GM12874 (cell line): ENCODE measurements around the gene KIF7.

Source experiments
- TF ChIP-seq, protein P1 (sequence below): IDR thresholded peaks from 2 replicates; pipeline ENCODE4 v1.5.1; 2011; ENCODE audit warnings: low read depth, mild to moderate bottlenecking, control low read depth, low read length, moderate library complexity; ENCODE audit not compliant: insufficient read depth

Gene KIF7

GRCh38 chr15:89630260-89630659 is 25.0 kb downstream of the KIF7 start:
- TF ChIP-seq, protein P1, sequence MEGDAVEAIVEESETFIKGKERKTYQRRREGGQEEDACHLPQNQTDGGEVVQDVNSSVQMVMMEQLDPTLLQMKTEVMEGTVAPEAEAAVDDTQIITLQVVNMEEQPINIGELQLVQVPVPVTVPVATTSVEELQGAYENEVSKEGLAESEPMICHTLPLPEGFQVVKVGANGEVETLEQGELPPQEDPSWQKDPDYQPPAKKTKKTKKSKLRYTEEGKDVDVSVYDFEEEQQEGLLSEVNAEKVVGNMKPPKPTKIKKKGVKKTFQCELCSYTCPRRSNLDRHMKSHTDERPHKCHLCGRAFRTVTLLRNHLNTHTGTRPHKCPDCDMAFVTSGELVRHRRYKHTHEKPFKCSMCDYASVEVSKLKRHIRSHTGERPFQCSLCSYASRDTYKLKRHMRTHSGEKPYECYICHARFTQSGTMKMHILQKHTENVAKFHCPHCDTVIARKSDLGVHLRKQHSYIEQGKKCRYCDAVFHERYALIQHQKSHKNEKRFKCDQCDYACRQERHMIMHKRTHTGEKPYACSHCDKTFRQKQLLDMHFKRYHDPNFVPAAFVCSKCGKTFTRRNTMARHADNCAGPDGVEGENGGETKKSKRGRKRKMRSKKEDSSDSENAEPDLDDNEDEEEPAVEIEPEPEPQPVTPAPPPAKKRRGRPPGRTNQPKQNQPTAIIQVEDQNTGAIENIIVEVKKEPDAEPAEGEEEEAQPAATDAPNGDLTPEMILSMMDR: no peak

DNA sequence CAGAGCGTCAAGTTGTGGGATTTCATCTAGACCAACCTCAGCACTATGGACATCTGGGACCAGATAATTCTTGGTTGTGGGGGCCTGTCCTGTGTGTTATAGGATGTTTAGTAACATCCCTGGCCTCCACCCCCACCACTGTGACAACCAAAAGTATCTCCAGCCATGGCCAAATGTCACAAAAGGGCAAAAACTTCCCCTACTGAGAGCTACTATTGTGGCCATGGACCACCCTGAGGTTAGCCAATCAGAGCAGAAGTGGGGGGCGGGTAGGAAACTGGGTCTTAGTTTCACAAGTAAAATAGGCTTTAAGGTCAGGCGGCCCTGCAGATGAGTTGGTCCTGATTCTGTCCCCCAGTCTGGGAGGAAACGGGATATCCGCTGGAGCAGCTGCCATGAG is 25.4 kb downstream of the KIF7 start:
- TF ChIP-seq, protein P1: no peak

DNA sequence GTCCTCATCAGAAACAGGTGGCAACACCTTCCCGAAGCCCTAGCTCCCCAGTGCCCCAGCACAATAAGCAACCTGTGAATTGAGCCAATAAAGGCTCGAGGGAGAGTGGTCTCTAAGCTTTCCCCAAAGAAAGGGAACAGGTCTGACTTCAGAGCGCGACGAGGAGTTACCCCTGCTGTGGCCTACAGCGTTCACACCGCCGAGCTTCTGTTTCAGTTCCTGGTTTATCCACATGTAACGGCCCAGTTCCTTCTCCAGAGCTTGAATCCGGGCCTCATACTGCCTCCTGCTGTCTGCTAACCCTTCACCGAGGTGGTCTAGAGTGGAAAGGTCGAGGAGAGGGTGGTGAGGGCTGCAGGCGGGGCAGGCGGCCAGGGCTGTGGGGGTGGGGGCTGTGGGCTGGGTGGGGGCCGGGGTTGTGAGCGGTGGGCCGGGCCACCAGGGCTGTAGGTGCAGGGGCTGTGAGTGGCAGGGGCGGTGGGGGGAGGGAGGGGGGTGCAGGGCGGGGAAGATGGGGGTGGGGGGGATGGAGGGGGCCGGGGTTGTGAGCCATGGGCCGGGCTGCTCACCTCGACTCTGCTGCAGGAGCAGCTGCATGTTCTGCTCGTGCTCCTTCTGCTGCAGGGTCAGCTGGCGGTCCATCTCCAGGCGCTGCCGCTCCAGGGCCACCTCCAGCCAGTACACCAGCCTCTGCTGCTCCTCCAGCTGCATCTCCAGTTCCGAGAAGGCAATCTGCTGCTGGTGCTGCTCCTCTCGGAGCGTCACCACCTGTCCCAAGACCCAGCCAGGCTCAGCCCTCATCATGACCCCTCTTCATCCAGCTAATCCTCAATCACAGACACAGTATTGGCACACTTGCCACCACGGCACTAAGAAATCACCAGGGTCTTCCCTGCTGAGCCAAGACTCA is 26.2 kb downstream of the KIF7 start:
- TF ChIP-seq, protein P1: no peak

GRCh38 chr15:89628301-89628700 is 27.0 kb downstream of the KIF7 start:
- TF ChIP-seq, protein P1: no peak

DNA sequence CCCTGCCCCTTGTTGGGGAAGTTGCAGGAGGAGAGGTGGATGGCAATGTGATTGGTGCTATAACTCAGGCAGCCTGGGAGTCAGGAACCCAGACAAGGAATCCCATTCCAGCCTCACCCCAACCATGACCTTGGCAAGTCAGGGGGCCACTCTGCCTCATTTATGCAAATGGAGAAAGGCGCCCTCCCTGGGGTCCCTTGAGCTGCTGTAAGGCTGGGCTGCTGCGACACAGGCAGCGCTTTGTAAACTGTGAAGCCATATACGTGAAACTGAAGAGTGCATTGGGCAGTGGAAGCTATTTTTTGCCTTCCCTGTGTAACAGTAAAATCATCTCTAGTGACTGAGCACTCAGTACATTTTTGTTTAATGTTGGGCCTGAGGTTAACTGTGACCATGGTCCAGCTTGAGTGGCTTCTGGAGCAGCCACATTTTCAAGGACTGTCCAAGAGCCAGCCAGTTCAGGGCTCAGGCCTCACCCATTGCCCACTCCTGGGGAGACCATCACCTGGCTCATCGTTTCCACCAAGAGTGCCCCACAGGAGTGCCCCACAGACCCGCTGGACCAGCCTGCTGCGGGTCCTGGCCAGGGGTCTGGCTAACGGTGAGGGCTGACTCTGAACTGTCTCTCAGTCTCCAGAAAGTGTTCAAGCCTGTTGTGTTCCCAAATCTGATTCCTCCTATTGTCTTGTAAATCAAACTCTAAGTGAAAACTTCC is 27.9 kb downstream of the KIF7 start:
- TF ChIP-seq, protein P1: no peak

DNA sequence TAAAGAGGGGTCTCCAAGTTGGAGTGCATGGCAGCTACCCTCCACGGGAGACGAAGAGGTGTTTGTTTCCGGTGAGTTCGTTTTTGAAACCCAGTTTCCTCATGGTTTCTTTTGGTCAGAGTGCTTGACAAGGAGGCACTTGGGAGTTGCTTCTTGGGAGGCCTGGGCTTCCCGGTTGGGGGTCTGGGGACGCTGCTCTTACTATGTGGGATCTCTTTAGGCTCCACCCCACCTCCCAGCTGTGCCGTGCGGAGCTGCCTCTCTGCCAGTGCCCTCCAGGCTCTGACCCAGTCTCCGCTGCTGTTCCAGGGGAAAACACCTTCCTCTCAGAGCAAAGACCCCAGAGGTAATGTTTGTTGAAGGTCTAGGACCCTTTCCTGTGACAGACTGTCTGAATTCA is 29.6 kb downstream of the KIF7 start:
- TF ChIP-seq, protein P1: no peak

- TF ChIP-seq, protein P1: no peak
Observed at GRCh38 chr15:89623165-89623564, 32.1 kb downstream of the KIF7 start.
